GM12892 (cell line): ENCODE data around the gene MB21D2.

Experiments used
- POLR2A ChIP-seq: IDR thresholded peaks from 2 replicates; pipeline ENCODE4 v1.6.1; 2011; ENCODE audit warnings: low read depth, low read length, control low read depth
- POLR2AphosphoS5 ChIP-seq: IDR thresholded peaks from 2 replicates; pipeline ENCODE4 v1.6.1; 2011; ENCODE audit warnings: low read depth, low read length, control low read depth
- TAF1 ChIP-seq: IDR thresholded peaks from 2 replicates; pipeline ENCODE4 v1.6.1; 2011; ENCODE audit warnings: low read depth, mild to moderate bottlenecking, control low read depth, low read length, borderline replicate concordance

GRCh38 chr3:192923731-192924130 is 6.1 kb upstream of the MB21D2 start:
- TF ChIP-seq POLR2A, result no peak
- TF ChIP-seq POLR2AphosphoS5, result no peak
- no peak for TF ChIP-seq TAF1
